ENCODE data around the gene SYNPO2. TPM values are rescaled to one million over a fixed set of nuclear protein-coding genes. Genes with fewer than 3 reads are reported as not detected.
"Not testable (repeated sequence)": the region's sequence is repeated elsewhere in the genome, so short reads cannot be mapped to it uniquely, and the experiment has no call there.

SYNPO2 gene
- total RNA-seq, 1 donor from 2014 or later, result 89.8 TPM

DNA sequence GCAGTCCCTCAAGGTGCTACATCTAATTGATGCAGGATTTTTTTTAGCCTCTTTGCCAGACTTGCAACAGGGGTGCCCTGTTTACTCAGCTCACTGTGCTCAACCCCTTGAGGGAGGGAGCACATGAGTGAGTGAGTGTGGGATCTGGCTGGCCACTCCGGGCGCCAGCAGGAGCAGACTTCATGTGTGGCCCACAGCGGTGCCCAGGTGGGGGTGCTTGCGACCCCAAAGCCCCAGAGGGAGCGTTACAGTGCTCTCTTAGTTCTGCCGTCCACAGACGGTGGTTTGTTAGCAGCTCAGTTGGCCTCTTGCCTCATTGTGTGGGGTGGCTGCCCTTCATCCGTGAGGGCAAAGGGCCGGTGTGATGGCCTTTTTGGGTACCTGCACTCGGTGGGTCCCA, 165.3 kb downstream of the SYNPO2 start:
- DNase-seq (ENCODE audit: low spot score), result no peak

DNA sequence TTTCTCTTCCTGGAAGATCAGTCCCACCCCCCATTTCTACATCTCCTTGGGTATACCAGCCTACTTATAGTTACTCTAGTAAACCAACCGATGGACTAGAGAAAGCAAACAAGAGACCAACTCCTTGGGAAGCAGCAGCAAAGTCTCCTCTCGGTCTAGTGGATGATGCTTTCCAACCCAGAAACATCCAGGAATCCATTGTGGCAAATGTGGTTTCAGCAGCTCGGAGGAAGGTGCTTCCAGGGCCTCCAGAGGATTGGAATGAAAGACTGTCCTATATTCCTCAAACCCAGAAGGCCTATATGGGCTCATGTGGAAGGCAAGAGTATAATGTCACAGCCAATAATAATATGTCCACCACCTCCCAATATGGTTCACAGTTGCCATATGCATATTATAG, 168.8 kb downstream of the SYNPO2 start:
- DNase-seq (ENCODE audit: low spot score), result no peak

DNA sequence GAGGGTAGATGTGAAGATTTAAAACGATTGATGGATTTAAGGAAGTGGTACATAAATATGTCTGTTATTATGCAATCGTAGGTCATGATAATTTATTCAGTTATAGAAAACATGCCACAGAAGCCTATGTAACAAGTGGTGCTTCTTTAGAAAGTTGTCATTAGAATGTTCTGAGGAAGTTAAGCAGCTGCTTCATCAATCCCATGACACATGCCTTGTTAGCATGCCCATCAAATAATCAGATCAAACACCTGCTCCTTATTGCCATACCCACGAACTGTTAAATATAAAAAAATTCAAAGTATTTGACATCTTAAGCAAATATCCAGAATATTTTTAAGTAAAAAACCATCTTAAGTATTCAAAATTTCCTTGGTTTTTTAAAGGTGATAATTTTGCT, 170.6 kb downstream of the SYNPO2 start:
- DNase-seq (ENCODE audit: low spot score), result no peak

DNA sequence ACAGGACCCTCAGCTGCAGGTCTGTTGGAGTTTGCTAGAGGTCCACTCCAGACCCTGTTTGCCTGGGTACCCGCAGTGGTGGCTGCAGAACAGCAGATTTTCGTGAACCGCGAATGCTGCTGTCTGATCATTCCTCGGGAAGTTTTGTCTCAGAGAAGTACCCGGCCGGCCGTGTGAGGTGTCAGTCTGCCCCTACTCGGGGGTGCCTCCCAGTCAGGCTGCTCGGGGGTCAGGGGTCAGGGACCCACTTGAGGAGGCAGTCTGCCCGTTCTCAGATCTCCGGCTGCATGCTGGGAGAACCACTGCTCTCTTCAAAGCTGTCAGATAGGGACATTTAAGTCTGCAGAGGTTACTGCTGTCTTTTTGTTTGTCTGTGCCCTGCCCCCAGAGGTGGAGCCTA, 178.5 kb downstream of the SYNPO2 start:
- not testable (repeated sequence) for DNase-seq (ENCODE audit: low spot score)

DNA sequence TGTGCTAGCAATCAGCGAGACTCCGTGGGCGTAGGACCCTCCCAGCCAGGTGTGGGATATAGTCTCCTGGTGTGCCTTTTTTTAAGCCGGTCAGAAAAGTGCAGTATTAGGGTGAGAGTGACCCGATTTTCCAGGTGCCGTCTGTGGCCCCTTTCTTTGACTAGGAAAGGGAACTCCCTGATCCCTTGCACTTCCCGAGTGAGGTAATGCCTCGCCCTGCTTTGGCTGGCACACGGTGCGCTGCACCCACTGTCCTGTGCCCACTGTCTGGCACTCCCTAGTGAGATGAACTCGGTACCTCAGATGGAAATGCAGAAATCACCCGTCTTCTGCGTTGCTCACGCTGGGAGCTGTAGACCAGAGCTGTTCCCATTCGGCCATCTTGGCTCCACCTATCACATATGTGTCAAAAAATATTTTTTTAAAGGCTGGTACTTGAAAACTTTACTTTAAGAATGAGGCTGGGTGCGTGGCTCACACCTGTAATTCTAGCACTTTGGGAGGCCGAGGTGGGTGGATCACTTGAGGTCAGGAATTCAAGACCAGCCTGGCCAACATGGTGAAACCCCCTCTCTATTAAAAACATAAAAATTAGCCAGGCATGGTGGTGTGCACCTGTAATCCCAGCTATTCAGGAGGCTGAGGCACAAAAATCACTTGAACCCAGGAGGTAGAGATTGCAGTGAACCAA, 179.2 kb downstream of the SYNPO2 start:
- not testable (repeated sequence) for DNase-seq (ENCODE audit: low spot score)

DNA sequence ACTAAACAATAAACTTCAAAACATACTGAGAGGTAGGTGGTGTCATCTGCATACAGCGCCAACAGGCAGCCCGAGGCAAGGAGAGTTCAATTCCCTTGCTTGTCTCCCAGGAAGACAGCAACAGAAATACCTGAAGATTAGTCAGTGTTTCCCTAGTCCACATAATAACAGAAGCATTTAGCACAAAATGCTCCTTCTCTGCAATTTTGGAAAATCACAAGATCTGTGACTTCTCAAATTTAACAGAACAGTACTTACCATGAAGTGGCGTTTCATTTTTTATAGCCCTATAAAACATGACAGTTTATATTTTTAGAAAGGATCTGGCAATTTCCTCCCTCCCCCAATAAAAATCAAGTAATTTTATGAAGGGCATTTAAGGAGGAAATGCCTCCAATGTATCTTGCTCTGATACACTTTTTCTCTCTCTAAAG, 179.9 kb downstream of the SYNPO2 start:
- no peak for DNase-seq (ENCODE audit: low spot score)

DNA sequence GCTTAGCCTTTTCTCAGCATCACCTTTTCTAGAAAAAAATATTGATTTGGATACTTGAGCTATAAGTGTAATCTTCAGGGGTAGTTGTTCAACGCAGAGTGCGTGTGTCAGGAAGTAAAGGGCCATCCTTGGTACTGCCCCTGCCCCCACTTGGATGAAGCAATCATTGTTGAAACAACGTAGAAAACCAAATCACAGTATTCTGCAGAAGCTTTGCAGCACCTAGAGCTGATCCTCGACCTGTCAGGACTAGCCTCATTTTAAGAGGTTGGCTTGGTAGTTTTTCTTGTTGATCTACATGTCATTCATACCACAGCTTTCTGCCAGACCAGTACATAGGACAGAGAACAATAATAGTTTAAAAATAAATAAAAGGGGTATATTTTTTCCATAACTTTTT, 181.6 kb downstream of the SYNPO2 start:
- no peak for DNase-seq (ENCODE audit: low spot score)

DNA sequence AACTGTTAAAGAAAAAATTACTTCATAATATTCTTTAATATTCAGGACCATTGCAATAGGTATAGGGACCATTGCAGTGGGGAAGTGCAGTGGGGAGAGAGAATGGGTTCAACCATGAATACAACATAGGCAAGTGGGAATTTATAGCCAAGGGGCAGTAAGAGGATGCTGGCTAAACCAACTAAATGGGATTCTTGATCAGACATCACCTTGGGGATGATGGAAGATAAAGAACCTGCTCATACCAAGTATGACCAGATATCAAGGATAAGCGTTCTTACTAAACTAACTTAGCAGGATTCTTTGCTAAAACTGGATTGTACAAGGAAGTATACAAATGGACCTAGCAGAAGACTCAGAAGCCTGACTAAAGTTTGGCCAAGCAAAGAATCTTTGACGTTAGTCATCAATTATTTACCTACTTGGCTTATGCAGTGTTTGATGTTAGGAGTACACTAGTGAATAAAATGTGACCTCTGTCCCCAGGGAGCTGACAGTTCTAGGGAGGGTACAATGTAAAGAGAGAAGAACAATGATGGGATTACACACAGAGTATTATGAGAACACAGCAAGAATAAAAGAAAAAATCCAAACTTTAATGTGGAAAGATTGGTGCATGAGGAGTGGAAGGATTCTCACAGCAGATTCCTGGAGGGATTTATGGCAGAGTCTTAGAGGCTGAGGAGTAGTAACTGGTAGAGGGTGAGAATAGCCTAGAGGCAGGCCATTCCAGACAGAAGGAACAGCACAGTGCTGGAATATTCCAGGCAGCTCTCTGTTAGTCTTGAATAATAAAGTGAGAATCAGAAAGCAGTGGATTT, 192.3 kb downstream of the SYNPO2 start:
- no peak for DNase-seq (ENCODE audit: low spot score)

DNA sequence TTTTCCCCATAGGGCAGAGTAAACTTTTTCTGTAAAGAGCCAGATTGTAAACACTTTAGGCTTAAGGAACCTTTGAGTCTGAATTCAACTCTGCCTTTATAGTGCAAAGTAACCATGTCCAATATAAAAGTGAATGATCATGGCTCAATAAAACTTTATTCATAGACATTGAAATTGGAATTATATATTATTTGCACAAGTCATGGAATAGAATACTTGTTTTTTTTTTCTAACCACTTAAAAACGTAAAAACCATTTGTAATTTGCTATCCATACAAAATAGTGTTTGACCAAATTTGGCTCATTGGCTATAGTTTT, 192.8 kb downstream of the SYNPO2 start:
- no peak for DNase-seq (ENCODE audit: low spot score)

DNA sequence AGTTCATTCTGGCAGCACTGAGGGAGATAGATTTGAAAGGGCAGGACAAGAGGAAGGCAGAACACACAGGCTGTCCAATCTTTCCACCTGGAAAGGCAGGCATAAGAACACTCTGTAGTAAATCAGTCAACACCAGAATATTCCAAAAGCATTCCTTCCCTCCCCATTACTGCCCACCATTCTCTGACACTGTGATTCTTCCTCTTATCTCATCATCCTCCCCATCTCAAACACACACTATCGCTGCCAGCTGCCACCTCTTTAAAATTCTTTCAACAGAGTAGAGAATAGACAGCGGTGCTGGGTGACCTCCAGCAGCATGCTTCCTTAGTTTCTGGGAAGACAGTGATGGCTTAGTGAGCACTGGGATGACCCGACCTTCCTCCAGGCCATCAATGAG, 193.3 kb downstream of the SYNPO2 start:
- no peak for DNase-seq (ENCODE audit: low spot score)

DNA sequence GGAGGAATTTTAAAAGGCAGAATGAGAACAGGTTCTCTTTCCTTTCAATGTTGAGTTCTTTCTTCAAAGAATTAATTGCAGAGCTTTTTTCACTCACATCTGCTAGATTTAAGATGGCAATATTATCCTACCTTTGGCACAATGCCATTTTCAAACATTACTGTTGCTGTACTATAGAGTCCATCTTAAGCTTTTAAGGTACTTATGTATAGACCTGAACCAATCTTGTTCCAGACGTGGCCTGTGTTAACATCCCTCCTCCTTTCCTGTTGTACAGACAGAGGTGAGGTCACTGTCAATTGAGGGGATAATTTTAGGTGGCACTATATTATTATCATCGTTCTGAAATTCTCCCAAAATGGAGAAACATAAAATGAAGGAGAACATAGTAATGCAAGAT, 194.0 kb downstream of the SYNPO2 start:
- no peak for DNase-seq (ENCODE audit: low spot score)

DNA sequence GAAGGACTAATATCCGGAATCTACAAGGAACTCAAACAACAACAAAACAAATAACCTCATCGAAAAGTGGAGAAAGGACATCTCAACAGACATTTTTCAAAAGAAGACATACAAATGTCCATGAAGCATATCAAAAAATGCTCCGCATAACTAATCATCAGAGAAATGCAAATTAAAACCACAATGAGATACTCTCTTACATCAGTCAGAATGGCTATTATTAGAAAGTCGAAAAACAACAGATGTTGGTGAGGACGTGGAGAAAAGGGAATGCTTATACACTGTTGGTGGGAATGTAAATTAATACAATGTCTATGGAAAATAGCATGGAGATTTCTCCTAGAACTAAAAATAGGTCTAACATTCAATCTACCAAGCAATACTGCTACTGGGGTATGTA, 195.9 kb downstream of the SYNPO2 start:
- no peak for DNase-seq (ENCODE audit: low spot score)

DNA sequence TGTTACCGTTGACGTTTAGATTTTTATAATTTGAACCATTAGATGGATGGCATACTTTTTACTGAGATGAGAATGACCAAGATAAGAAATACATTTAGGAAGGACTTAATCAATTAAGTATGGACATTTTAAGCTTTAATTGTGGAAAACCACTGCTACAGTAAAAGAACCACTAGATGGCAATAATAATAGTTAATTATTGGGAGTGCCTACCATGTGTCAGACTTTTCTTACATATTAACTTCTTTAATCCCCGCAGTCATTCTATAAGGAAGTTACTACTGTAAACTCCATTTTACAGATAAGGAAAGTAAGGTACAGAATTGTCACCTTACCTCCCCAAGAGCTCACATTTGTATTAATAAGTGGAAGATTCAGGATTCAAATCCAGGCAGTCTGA, 198.5 kb downstream of the SYNPO2 start:
- DNase-seq (ENCODE audit: low spot score), result no peak

DNA sequence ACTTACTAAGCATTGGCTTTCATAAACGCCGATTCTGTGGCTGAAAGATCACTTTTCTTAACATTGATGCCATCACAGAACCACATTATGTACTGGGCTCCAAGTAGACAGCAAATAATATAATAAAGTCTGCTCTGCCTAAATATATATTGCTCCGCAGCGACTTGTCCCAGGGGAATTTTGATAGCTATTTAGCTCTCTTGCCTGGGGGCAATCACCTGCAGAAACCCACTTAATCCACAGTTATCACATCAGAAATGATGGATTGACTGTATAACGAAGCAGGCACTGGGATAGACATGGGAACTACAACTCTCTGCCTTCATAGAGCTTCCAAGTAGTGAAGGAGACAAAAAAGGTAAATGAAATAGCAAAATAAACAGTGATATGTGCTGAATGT, 199.0 kb downstream of the SYNPO2 start:
- DNase-seq (ENCODE audit: low spot score), result no peak

DNA sequence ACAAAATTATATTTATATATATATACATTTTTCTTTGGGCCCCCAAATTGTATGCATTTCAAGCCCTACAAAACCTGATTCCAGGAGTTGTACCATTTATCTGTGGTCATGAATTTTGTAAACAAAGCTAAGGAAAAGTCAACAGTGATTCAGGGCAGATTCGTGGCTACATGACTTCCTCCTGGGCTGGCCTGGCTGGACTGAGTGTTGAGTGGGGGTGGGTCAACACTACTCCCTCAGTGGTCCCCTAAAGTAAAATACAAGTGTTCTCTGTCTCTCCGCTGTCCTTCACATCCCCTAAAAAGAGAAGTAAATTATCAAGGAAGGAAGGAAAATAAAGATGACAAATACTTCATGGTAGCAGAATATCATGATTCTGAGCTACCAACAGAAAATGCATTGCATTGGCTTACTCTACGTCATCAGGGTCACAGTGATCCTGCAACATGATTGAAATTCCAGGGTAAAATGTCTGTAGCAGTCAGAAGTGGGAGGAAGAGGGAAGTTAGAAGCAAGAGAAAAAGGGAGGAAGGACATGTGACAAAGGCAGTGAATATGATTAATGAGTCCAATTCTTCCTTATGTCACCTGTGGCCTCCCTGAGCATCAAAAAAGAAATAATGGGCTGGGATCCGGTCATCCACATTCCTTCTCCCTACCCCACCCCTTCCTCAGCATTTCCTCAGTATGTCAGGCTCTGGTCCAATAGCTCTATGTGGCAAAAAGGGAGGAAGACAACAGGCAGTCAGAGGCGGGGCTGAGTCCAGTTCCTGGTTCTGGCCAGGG, 204.6 kb downstream of the SYNPO2 start:
- DNase-seq (ENCODE audit: low spot score), result no peak

DNA sequence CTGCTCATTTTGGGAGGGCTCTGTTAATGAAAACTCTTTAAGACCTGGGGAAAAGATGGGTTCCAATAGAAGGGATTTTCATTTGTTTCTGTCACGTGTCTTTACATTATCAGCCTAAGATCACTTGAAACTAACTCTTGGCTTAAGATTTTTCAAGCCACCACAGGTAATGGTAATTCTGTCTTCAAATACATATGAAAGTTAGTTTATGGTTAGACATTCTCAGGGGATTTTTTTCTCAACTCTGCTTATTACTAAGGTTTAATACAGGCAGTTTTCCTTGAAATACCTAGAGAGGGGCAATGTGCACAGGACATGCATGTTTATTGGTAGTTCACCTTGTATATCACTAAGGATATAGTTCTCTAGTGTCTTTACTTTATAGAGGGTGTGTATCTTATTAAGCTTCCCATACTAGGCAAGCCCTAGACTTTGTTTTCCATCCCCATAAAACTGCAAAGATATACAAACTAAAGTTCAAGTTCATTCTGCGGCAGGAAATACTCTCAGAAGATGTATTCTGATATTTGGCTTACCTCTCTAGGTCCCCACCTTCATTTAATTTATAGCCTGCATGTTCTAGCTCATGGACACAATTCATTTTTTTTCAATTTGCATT, 208.7 kb downstream of the SYNPO2 start:
- DNase-seq (ENCODE audit: low spot score), result no peak

DNA sequence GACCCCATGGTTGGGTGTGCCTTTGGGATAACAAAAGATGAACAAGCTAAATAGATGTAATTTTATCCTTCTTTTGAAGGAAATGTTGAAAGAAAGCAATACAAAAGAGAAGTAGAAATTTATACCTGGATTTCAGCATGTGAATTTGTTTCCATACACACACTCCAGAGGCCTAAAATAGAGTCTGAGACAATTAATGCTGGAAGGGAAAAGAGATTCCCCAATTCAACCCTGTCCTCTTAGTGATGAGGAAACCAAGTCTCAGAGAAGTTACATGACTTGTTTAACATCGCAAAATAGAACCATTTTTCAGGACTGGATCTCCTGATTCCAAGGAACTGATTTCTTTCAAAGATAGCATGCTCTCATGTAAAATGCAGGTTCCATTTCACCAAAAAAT, 209.7 kb downstream of the SYNPO2 start:
- no peak for DNase-seq (ENCODE audit: low spot score)

DNA sequence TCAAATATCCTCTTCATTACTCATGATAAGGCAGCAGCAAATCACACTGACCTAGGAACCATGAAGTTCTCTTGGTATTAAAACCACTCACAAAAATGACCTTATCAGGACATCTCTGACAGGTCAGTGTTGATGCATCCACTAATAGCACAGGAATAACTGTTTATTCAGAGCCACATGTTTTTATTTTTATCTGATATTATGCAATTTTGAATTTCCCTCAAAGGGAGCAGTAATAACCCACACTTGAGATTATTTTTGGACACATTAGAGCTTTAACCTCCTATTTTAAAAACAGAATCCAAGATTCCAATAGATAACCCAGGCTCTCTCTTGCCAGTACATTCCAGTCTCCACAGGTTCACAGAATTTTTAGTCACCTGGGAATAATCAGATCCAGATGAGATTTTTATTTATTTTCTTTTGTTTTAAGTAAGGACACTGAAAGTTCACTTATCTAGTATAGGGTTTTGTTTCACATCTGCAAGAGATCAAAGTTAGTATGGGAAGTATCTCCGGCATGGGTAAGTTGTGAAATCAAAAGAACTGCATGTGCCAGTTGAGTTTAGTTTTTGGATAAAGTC, 210.7 kb downstream of the SYNPO2 start:
- no peak for DNase-seq (ENCODE audit: low spot score)

DNA sequence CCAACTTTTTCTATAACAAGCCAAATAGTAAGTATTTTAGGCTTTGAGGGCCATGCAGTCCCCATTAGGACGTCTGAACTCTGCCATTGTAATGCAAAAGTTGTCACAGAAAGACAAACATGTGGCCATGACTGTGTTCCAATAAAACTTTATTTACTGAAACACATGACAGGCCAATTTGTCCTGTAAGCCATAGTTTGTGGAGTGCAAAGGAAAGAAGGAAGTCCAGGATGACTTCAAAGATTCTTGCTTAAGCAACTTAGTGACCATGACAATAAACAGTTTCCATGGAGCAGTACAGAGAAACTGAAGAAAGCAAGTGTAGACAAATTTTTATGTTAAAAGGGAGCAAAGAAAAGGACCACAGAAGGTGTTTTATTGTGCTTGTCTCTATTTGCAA, 212.0 kb downstream of the SYNPO2 start:
- DNase-seq (ENCODE audit: low spot score), result no peak

DNA sequence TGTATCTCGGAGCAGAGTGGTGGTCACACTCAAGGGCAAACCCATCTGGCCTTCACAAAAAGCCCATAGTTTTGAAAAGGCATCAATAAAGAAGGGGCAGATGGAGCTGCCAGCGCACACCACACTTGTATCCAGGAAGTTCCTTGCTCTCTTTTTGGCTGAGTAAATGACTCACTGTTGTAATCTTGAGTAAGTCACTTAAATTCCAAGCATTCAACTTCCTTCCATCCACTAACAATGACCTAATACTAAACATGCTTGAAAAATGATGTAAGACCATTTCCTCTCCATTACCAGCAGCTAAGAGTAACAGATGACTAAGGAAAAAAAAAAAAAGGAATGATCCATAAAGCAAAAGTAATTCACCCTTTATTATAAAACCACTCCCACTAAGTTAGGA, 214.6 kb downstream of the SYNPO2 start:
- no peak for DNase-seq (ENCODE audit: low spot score)

DNA sequence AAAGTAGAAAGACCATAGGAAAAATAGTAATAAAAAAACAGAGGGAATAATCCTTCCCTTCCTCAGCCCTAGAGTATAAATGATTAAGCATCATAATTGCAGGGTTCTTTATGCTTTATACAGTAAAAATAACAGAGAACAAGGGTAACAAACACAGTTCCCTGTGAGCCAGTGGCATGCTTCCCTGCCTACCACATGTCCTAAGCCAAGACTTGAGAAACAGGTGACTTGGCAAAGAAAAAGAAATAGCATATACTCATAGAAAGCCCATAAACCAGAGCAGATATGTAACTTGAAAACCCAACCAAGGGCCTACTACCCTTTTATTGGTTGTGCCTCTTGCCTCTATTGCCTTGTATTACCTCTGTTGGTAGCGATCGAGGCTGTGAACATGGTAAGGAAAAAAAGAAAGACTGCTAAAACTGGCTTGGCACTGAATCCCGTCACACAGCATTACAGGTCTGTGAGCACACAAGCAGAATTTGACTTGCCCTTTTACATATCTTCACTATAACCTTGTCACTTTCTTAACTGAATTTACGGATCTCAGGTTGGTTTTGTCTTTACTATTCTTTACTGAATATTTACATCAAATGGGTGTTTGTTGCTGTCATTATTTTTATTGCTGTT, 216.1 kb downstream of the SYNPO2 start:
- no peak for DNase-seq (ENCODE audit: low spot score)
